Measurements from ENCODE around the gene TIAM2.
"Not testable (repeated sequence)": the region's sequence is repeated elsewhere in the genome, so short reads cannot be mapped to it uniquely, and the experiment has no call there.

Gene TIAM2

GRCh38 chr6:155264693-155265320, 269.7 kb downstream of the TIAM2 start:
- TF ChIP-seq, protein P1, sequence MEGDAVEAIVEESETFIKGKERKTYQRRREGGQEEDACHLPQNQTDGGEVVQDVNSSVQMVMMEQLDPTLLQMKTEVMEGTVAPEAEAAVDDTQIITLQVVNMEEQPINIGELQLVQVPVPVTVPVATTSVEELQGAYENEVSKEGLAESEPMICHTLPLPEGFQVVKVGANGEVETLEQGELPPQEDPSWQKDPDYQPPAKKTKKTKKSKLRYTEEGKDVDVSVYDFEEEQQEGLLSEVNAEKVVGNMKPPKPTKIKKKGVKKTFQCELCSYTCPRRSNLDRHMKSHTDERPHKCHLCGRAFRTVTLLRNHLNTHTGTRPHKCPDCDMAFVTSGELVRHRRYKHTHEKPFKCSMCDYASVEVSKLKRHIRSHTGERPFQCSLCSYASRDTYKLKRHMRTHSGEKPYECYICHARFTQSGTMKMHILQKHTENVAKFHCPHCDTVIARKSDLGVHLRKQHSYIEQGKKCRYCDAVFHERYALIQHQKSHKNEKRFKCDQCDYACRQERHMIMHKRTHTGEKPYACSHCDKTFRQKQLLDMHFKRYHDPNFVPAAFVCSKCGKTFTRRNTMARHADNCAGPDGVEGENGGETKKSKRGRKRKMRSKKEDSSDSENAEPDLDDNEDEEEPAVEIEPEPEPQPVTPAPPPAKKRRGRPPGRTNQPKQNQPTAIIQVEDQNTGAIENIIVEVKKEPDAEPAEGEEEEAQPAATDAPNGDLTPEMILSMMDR (conservative IDR thresholded peaks at IDR 0.05; ENCODE audit: low read length) = no peak

GRCh38 chr6:155265843-155266535, 270.9 kb downstream of the TIAM2 start:
- TF ChIP-seq, protein P1 (conservative IDR thresholded peaks at IDR 0.05; ENCODE audit: low read length) = peak; percentile 27; the same call in 1 of the 2 replicates
- no peak for DNase-seq (ENCODE audit: low read depth)
- H3K4me3 ChIP-seq (ENCODE audit: low read length) = no peak overlapping the region

More at GRCh38 chr6:155264693-155265320, 269.7 kb downstream of the TIAM2 start:
- DNase-seq (ENCODE audit: low read depth) = peak; percentile 66
- H3K4me3 ChIP-seq (ENCODE audit: low read length) = no peak overlapping the region

GRCh38 chr6:155267411-155267810, 272.3 kb downstream of the TIAM2 start:
- no peak overlapping the region for H3K4me3 ChIP-seq (ENCODE audit: low read length)
- DNase-seq (ENCODE audit: low read depth) = no peak
- TF ChIP-seq, protein P1 (conservative IDR thresholded peaks at IDR 0.05; ENCODE audit: low read length) = no peak

DNA sequence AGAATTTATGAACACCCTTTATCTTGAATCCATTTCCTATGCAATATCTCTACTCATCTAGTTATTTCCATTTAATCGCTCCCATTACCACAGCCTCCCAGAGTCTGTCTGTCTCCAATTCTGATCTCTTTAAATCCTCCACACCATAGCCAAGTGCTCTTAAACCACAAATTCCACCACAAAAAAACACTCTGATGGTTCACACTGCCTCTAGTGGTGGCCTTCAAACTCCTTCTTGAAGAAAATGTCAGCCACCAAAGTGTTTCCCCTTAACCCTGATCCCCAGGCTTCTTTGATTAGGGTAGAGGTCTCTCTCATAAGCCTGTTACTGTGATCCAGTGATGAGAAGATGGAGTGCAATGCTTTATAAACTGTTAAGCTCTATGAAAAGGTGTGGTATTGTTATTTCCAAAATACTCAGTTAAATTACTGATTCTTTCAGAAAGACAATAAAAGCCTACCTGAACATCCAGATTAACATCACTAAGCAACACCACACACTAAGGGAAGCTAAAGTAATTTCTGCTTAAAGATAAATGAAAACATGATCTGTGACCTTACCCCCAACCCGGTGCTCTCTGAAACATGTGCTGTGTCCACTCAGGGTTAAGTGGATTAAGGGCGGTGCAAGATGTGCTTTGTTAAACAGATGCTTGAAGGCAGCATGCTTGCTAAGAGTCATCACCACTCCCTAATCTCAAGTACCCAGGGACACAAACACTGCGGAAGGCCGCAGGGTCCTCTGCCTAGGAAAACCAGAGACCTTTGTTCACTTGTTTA, 273.2 kb downstream of the TIAM2 start:
- not testable (repeated sequence) for H3K4me3 ChIP-seq (ENCODE audit: low read length)
- DNase-seq (ENCODE audit: low read depth) = peak; percentile 47
- TF ChIP-seq, protein P1 (conservative IDR thresholded peaks at IDR 0.05; ENCODE audit: low read length) = peak; percentile 60

GRCh38 chr6:155269765-155270164, 274.6 kb downstream of the TIAM2 start:
- TF ChIP-seq, protein P1 (conservative IDR thresholded peaks at IDR 0.05; ENCODE audit: low read length) = no peak
- H3K4me3 ChIP-seq (ENCODE audit: low read length) = no peak overlapping the region
- DNase-seq (ENCODE audit: low read depth) = no peak

GRCh38 chr6:155270561-155271091, 275.5 kb downstream of the TIAM2 start:
- TF ChIP-seq, protein P1 (conservative IDR thresholded peaks at IDR 0.05; ENCODE audit: low read length) = no peak
- H3K4me3 ChIP-seq (ENCODE audit: low read length) = no peak overlapping the region
- DNase-seq (ENCODE audit: low read depth) = no peak
